GM20431 (cell line): ENCODE results near the gene JAM2.

Experiments used
- in situ Hi-C: fragments of 300-500 bp; cut with MseI, MboI; formaldehyde crosslinking; loops from one replicate; pipeline ENCODE4 v1.15.0; 2020; ENCODE audit warnings: low sequenced_read_pairs; ENCODE audit not compliant: unreplicated experiment

JAM2 gene

GRCh38 chr21:25709684-25710265 is 70.7 kb downstream of the JAM2 start:
- in situ Hi-C loops: loop anchor here (10.0 kb wide), 1 partner anchor 95 kb away; no protein-coding TSS in a partner anchor

- in situ Hi-C loops: loop anchor here (10.0 kb wide), 1 partner anchor 96 kb away; no protein-coding TSS in a partner anchor
Observed at GRCh38 chr21:25710550-25710949, 71.5 kb downstream of the JAM2 start.

- in situ Hi-C loops: loop anchor here (10.0 kb wide), 1 partner anchor 99 kb away; no protein-coding TSS in a partner anchor
Observed at GRCh38 chr21:25714066-25714465, 75.0 kb downstream of the JAM2 start.

- in situ Hi-C loops: loop anchor here (10.0 kb wide), 1 partner anchor 103 kb away; no protein-coding TSS in a partner anchor
Observed at GRCh38 chr21:25717491-25718147, 78.6 kb downstream of the JAM2 start.

GRCh38 chr21:25721987-25722386 is 82.9 kb downstream of the JAM2 start:
- in situ Hi-C loops: no loop called here

- in situ Hi-C loops: no loop called here
Observed at GRCh38 chr21:25722631-25723030, 83.6 kb downstream of the JAM2 start.

- in situ Hi-C loops: loop anchor here (25.0 kb wide), 1 partner anchor 320 kb away; no protein-coding TSS in a partner anchor
Observed at GRCh38 chr21:25732091-25732760, 93.2 kb downstream of the JAM2 start.

GRCh38 chr21:25733859-25734653 is 95.0 kb downstream of the JAM2 start:
- in situ Hi-C loops: loop anchor here (25.0 kb wide), 1 partner anchor 322 kb away; no protein-coding TSS in a partner anchor

GRCh38 chr21:25734654-25734903 is 95.5 kb downstream of the JAM2 start:
- in situ Hi-C loops: loop anchor here (25.0 kb wide), 1 partner anchor 322 kb away; no protein-coding TSS in a partner anchor

- in situ Hi-C loops: loop anchor here (25.0 kb wide), 1 partner anchor 323 kb away; no protein-coding TSS in a partner anchor
Observed at GRCh38 chr21:25734904-25735645, 96.0 kb downstream of the JAM2 start, which contains the start of the genes ATP5PF and GABPA. Gene ATP5PF (minus strand): TSS chr21:25734904. CDS start chr21:25729794, 5,110 bp downstream. Gene GABPA (plus strand): TSS chr21:25734972. CDS start chr21:25741599, 6,627 bp downstream.

- in situ Hi-C loops: loop anchor here (25.0 kb wide), 1 partner anchor 324 kb away; no protein-coding TSS in a partner anchor
Observed at GRCh38 chr21:25735646-25736597, 96.9 kb downstream of the JAM2 start.

GRCh38 chr21:25737421-25737820 is 98.4 kb downstream of the JAM2 start:
- in situ Hi-C loops: loop anchor here (25.0 kb wide), 1 partner anchor 325 kb away; no protein-coding TSS in a partner anchor

- in situ Hi-C loops: loop anchor here (25.0 kb wide), 1 partner anchor 331 kb away; no protein-coding TSS in a partner anchor
Observed at GRCh38 chr21:25742900-25743299, 103.8 kb downstream of the JAM2 start.

- in situ Hi-C loops: loop anchor here (25.0 kb wide), 1 partner anchor 333 kb away; no protein-coding TSS in a partner anchor
Observed at GRCh38 chr21:25744854-25745253, 105.8 kb downstream of the JAM2 start.

GRCh38 chr21:25750085-25750484 is 111.0 kb downstream of the JAM2 start:
- in situ Hi-C loops: no loop called here

- in situ Hi-C loops: no loop called here
Observed at GRCh38 chr21:25752416-25752815, 113.4 kb downstream of the JAM2 start.

- in situ Hi-C loops: no loop called here
Observed at GRCh38 chr21:25756190-25756932, 117.3 kb downstream of the JAM2 start.
